SK-N-SH treated with all-trans-retinoic acid at 6 μM for 48 hours (cell line): ENCODE data around the gene TMEM107.

Experiments
- ATAC-seq: fragments of 200-7000 bp; cut with Tn5 transposase; 3 replicates; pipeline ENCODE4 v1.9.1; 2020; ENCODE audit warnings: mild to moderate bottlenecking, moderate library complexity
- ARNTL ChIP-seq: fragments of 450-650 bp; formaldehyde crosslinking; IDR thresholded peaks from 2 replicates; pipeline ENCODE4 v1.5.0; 2020; ENCODE audit warnings: low read depth, mild to moderate bottlenecking, moderate library complexity, borderline replicate concordance
- BACH2 ChIP-seq: fragments of 250-450 bp; sonication (Bioruptor Pico); IDR thresholded peaks from 2 replicates; pipeline ENCODE4 v1.9.0; 2021; ENCODE audit warnings: mild to moderate bottlenecking, borderline replicate concordance
- CSDC2 ChIP-seq: fragments of 250-450 bp; sonication (Bioruptor Pico); IDR thresholded peaks from 2 replicates; pipeline ENCODE4 v1.5.0; 2020; ENCODE audit warnings: mild to moderate bottlenecking, moderate library complexity
- GLIS3 ChIP-seq: fragments of 250-450 bp; sonication (Bioruptor Pico); IDR thresholded peaks from 2 replicates; pipeline ENCODE4 v1.5.0; 2020; ENCODE audit warnings: mild to moderate bottlenecking, moderate library complexity
- ISL1 ChIP-seq: fragments of 250-450 bp; sonication (Bioruptor Pico); IDR thresholded peaks from 2 replicates; pipeline ENCODE4 v2.1.2; 2022; ENCODE audit warnings: mild to moderate bottlenecking, moderate library complexity
- OSR1 ChIP-seq: fragments of 250-450 bp; sonication (Bioruptor Pico); IDR thresholded peaks from 2 replicates; pipeline ENCODE4 v1.8.0; 2022; ENCODE audit warnings: moderate library complexity, mild to moderate bottlenecking, inconsistent platforms
- PPARA ChIP-seq: fragments of 250-450 bp; sonication (Bioruptor Pico); IDR thresholded peaks from 2 replicates; pipeline ENCODE4 v1.5.0; 2020; ENCODE audit warnings: mild to moderate bottlenecking, borderline replicate concordance
- SNAI2 ChIP-seq: fragments of 250-450 bp; sonication (Bioruptor Pico); IDR thresholded peaks from 2 replicates; pipeline ENCODE4 v1.5.0; 2020; ENCODE audit warnings: mild to moderate bottlenecking, moderate library complexity
- TCF4 ChIP-seq: fragments of 250-450 bp; sonication (Bioruptor Pico); IDR thresholded peaks from 2 replicates; pipeline ENCODE4 v1.8.0; 2021; ENCODE audit warnings: mild to moderate bottlenecking, moderate library complexity, borderline replicate concordance
- TOX ChIP-seq: fragments of 250-450 bp; sonication (Bioruptor Pico); IDR thresholded peaks from 2 replicates; pipeline ENCODE4 v1.8.0; 2021; ENCODE audit warnings: mild to moderate bottlenecking, moderate library complexity, borderline replicate concordance
- ZC3H10 ChIP-seq: fragments of 250-450 bp; sonication (Bioruptor Pico); IDR thresholded peaks from 2 replicates; pipeline ENCODE4 v1.5.1; 2021; ENCODE audit warnings: mild to moderate bottlenecking, moderate library complexity
- ZFP3 ChIP-seq: fragments of 250-450 bp; sonication (Bioruptor Pico); IDR thresholded peaks from 2 replicates; pipeline ENCODE4 v1.5.0; 2020; ENCODE audit warnings: mild to moderate bottlenecking, moderate library complexity
- ZNF565 ChIP-seq: fragments of 450-650 bp; formaldehyde crosslinking; conservative IDR thresholded peaks from 2 replicates; pipeline ENCODE4 v1.5.0; 2020; ENCODE audit warnings: low read depth, mild to moderate bottlenecking, moderate library complexity
- ZNF70 ChIP-seq: fragments of 450-650 bp; formaldehyde crosslinking; IDR thresholded peaks from 2 replicates; pipeline ENCODE4 v1.5.0; 2020; ENCODE audit warnings: mild to moderate bottlenecking, moderate library complexity
- ZNF8 ChIP-seq: fragments of 450-650 bp; formaldehyde crosslinking; IDR thresholded peaks from 2 replicates; pipeline ENCODE4 v1.5.0; 2020; ENCODE audit warnings: mild to moderate bottlenecking, moderate library complexity
- TF ChIP-seq, protein P1 (sequence below): fragments of 250-450 bp; sonication (Bioruptor Pico); IDR thresholded peaks from 2 replicates; pipeline ENCODE4 v1.8.0; 2020; ENCODE audit warnings: mild to moderate bottlenecking, moderate library complexity, borderline replicate concordance
- TF ChIP-seq, protein P2 (sequence below): fragments of 250-450 bp; sonication (Bioruptor Pico); IDR thresholded peaks from 2 replicates; pipeline ENCODE4 v1.5.1; 2021; ENCODE audit warnings: mild to moderate bottlenecking, moderate library complexity
- TF ChIP-seq, protein P3 (sequence below): fragments of 250-450 bp; sonication (Bioruptor Pico); IDR thresholded peaks from 2 replicates; pipeline ENCODE4 v1.8.0; 2021; ENCODE audit warnings: low read depth, mild to moderate bottlenecking, moderate library complexity, borderline replicate concordance
- TF ChIP-seq, protein P4 (sequence below): fragments of 250-450 bp; sonication (Bioruptor Pico); IDR thresholded peaks from 2 replicates; pipeline ENCODE4 v1.5.0; 2020; ENCODE audit warnings: mild to moderate bottlenecking, moderate library complexity
- TF ChIP-seq, protein P5 (sequence below): fragments of 250-450 bp; sonication (Bioruptor Pico); IDR thresholded peaks from 2 replicates; pipeline ENCODE4 v1.5.1; 2020; ENCODE audit warnings: low read depth, mild to moderate bottlenecking, moderate library complexity

The TMEM107 gene

DNA sequence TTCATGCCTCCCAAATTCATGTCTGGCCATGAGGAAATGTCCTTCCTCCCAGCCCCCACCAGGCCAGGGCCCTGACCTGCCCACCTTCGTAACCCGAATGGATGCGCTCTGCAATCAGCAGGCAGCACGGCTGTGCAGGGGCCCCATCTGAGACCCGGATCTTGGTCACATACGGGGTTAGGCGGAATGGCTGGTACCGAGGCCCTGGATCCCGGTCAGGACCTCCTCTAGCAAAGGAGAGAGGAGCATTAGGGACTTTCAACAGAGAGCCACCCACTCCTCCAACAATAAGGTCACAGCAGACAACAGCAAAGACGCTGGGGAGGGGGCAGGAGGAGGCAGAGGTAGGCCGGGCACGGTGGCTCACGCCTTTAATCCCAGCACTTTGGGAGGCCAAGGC lies 27.6 kb downstream of the TMEM107 start:
- no peak for ATAC-seq
- TF ChIP-seq CSDC2 = no peak
- no peak for TF ChIP-seq OSR1
- TF ChIP-seq ISL1 = no peak
- TF ChIP-seq ZNF8 (CRISPR knock-in tag) = no peak
- no peak for TF ChIP-seq SNAI2 (CRISPR knock-in tag)
- no peak for TF ChIP-seq ZC3H10 (CRISPR knock-in tag)
- TF ChIP-seq ZNF70 (CRISPR knock-in tag) = no peak
- no peak for TF ChIP-seq TCF4
- TF ChIP-seq ZNF565 (CRISPR knock-in tag) = no peak
- no peak for TF ChIP-seq TOX (CRISPR knock-in tag)
- TF ChIP-seq, protein P1, sequence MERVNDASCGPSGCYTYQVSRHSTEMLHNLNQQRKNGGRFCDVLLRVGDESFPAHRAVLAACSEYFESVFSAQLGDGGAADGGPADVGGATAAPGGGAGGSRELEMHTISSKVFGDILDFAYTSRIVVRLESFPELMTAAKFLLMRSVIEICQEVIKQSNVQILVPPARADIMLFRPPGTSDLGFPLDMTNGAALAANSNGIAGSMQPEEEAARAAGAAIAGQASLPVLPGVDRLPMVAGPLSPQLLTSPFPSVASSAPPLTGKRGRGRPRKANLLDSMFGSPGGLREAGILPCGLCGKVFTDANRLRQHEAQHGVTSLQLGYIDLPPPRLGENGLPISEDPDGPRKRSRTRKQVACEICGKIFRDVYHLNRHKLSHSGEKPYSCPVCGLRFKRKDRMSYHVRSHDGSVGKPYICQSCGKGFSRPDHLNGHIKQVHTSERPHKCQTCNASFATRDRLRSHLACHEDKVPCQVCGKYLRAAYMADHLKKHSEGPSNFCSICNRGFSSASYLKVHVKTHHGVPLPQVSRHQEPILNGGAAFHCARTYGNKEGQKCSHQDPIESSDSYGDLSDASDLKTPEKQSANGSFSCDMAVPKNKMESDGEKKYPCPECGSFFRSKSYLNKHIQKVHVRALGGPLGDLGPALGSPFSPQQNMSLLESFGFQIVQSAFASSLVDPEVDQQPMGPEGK (CRISPR knock-in tag) = no peak
- no peak for TF ChIP-seq ZFP3 (CRISPR knock-in tag)
- TF ChIP-seq, protein P2, sequence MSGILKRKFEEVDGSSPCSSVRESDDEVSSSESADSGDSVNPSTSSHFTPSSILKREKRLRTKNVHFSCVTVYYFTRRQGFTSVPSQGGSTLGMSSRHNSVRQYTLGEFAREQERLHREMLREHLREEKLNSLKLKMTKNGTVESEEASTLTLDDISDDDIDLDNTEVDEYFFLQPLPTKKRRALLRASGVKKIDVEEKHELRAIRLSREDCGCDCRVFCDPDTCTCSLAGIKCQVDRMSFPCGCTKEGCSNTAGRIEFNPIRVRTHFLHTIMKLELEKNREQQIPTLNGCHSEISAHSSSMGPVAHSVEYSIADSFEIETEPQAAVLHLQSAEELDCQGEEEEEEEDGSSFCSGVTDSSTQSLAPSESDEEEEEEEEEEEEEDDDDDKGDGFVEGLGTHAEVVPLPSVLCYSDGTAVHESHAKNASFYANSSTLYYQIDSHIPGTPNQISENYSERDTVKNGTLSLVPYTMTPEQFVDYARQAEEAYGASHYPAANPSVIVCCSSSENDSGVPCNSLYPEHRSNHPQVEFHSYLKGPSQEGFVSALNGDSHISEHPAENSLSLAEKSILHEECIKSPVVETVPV (CRISPR knock-in tag) = no peak
- TF ChIP-seq GLIS3 = no peak
- TF ChIP-seq, protein P3, sequence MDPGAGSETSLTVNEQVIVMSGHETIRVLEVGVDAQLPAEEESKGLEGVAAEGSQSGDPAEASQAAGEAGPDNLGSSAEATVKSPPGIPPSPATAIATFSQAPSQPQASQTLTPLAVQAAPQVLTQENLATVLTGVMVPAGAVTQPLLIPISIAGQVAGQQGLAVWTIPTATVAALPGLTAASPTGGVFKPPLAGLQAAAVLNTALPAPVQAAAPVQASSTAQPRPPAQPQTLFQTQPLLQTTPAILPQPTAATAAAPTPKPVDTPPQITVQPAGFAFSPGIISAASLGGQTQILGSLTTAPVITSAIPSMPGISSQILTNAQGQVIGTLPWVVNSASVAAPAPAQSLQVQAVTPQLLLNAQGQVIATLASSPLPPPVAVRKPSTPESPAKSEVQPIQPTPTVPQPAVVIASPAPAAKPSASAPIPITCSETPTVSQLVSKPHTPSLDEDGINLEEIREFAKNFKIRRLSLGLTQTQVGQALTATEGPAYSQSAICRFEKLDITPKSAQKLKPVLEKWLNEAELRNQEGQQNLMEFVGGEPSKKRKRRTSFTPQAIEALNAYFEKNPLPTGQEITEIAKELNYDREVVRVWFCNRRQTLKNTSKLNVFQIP (CRISPR knock-in tag) = no peak
- no peak for TF ChIP-seq PPARA (CRISPR knock-in tag)
- TF ChIP-seq, protein P4, sequence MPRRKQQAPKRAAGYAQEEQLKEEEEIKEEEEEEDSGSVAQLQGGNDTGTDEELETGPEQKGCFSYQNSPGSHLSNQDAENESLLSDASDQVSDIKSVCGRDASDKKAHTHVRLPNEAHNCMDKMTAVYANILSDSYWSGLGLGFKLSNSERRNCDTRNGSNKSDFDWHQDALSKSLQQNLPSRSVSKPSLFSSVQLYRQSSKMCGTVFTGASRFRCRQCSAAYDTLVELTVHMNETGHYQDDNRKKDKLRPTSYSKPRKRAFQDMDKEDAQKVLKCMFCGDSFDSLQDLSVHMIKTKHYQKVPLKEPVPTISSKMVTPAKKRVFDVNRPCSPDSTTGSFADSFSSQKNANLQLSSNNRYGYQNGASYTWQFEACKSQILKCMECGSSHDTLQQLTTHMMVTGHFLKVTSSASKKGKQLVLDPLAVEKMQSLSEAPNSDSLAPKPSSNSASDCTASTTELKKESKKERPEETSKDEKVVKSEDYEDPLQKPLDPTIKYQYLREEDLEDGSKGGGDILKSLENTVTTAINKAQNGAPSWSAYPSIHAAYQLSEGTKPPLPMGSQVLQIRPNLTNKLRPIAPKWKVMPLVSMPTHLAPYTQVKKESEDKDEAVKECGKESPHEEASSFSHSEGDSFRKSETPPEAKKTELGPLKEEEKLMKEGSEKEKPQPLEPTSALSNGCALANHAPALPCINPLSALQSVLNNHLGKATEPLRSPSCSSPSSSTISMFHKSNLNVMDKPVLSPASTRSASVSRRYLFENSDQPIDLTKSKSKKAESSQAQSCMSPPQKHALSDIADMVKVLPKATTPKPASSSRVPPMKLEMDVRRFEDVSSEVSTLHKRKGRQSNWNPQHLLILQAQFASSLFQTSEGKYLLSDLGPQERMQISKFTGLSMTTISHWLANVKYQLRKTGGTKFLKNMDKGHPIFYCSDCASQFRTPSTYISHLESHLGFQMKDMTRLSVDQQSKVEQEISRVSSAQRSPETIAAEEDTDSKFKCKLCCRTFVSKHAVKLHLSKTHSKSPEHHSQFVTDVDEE (CRISPR knock-in tag) = no peak
- TF ChIP-seq, protein P5, sequence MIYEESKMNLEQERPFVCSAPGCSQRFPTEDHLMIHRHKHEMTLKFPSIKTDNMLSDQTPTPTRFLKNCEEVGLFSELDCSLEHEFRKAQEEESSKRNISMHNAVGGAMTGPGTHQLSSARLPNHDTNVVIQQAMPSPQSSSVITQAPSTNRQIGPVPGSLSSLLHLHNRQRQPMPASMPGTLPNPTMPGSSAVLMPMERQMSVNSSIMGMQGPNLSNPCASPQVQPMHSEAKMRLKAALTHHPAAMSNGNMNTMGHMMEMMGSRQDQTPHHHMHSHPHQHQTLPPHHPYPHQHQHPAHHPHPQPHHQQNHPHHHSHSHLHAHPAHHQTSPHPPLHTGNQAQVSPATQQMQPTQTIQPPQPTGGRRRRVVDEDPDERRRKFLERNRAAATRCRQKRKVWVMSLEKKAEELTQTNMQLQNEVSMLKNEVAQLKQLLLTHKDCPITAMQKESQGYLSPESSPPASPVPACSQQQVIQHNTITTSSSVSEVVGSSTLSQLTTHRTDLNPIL (CRISPR knock-in tag) = no peak

DNA sequence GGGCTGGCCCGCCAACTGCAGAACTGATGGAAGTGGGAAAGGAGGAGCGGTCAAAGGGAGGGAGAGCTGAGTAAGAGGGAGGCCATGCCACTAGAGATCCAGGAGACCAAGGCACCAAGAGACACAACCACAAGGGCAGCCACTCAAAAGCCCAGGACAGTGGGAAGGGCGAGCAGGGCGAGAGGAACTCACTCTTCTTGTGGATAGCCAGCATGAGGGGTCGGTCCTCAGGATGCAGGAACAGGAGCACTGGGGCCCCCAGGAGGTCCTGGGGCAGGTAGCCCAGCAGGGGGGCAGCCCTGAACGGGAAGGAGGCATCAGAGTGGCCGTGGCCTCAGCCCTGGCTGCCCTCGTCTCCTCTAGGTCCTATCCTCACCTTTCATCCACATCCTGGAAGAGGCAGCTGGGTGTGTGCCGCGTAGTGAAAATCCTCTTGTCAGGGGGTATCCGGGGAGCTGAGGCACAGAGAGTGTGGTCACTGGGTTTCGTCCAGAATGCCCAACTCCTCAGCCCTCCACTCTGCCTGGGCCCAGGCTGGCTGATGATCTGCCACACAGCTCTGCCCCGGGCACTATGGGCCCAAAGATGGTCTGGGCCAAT lies 28.3 kb downstream of the TMEM107 start:
- TF ChIP-seq ZC3H10 (CRISPR knock-in tag) (0 out of 2 replicates have a peak, but pooled peaks have one; percentile 18), BACH2 (CRISPR knock-in tag) (no peak)
- ATAC-seq = no peak

DNA sequence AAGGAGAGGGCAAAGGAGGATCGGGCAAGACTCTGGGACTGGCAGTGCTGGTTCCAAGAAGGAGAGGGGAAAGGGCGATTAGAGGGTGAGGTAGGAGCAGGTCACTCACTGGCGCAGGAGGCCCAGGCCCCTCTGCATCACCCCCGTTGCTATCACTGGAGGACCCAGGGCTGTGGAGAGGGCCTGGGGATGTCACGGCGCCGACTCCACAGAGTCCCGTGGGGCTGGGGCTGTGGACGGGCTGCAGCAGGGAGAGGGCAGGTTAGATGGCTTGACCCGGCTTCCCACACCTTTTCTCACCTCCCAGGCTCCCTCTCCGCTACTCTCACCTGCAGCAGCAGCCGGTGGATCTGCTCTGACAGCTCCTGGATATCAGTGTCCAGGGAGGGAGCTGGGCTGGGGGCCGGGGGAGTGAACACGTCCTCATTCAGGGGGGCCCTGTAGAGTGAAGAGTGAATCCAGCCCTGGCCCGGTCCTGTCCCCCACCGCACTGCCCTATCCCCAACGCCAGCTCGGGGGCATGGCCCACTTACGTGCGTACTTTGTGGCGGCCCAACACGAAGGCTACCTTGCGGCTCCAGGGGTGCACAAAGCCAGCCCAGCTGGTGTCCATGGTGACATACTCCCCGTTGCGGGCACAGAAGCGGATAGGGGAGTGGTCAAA lies 28.9 kb downstream of the TMEM107 start:
- ATAC-seq = no peak
- no peak for TF ChIP-seq CSDC2
- TF ChIP-seq, protein P5 (CRISPR knock-in tag) = no peak
- TF ChIP-seq ZNF8 (CRISPR knock-in tag) = no peak
- TF ChIP-seq TCF4 = no peak
- no peak for TF ChIP-seq ARNTL (CRISPR knock-in tag)
- no peak for TF ChIP-seq ZC3H10 (CRISPR knock-in tag)
- TF ChIP-seq, protein P4 (CRISPR knock-in tag) = no peak
- TF ChIP-seq, protein P2 (CRISPR knock-in tag) = no peak
